Fibroblast of villous mesenchyme (primary cell): ENCODE measurements around the gene IFT27. TPM values are rescaled to one million over a fixed set of nuclear protein-coding genes. Genes with fewer than 3 reads are reported as not detected.

Experiments used
- DNase-seq: peaks from one replicate; pipeline ENCODE4 v3.0.0-alpha.2; 2010; ENCODE audit warnings: low read depth
- H3K4me3 ChIP-seq: 2 replicates; pipeline ENCODE4 v1.5.1; 2011; ENCODE audit warnings: low read depth, mild to moderate bottlenecking, low read length
- total RNA-seq: library from RNA; depleted of rRNA; stranded (reverse); fragments of >200 nt; gene quantifications from 2 replicates; pipeline ENCODE4 v1.2.3, GENCODE V29; 2012
- TF ChIP-seq, protein P1 (sequence below): IDR thresholded peaks from 2 replicates; pipeline ENCODE4 v1.5.1; 2012; ENCODE audit warnings: low read depth, mild to moderate bottlenecking, low read length; ENCODE audit not compliant: insufficient read depth

Gene IFT27
- total RNA-seq, 1 donor = 16.0 TPM

DNA sequence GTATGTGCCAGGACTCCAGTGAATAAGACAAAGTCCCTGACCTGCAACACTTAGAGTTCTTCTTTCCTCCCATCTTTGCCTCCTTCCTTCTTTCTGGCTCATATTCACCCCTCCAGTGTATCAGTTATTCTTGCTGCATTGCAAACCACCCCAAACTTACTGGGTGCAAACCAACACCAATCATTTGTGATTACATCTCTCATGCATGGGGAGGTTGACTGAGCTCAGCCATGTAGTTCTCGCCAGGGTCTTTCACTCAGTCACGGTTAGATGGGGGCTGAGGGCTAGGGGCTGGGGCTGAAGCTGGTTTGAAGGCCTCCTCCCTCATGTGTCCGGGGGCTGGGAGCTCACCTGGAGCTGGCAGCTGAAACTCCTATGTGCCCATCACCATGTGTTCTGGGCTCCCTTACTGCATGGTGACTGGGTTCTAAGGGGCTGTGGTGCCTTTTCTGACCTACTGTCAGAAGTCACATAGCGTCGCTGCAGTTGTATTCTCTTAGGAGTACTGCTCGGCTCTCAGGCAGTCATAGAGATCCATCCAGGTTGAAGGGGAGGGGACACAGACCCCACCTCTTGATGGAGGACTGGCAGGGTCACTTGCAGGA, 37.4 kb downstream of the IFT27 start:
- TF ChIP-seq, protein P1, sequence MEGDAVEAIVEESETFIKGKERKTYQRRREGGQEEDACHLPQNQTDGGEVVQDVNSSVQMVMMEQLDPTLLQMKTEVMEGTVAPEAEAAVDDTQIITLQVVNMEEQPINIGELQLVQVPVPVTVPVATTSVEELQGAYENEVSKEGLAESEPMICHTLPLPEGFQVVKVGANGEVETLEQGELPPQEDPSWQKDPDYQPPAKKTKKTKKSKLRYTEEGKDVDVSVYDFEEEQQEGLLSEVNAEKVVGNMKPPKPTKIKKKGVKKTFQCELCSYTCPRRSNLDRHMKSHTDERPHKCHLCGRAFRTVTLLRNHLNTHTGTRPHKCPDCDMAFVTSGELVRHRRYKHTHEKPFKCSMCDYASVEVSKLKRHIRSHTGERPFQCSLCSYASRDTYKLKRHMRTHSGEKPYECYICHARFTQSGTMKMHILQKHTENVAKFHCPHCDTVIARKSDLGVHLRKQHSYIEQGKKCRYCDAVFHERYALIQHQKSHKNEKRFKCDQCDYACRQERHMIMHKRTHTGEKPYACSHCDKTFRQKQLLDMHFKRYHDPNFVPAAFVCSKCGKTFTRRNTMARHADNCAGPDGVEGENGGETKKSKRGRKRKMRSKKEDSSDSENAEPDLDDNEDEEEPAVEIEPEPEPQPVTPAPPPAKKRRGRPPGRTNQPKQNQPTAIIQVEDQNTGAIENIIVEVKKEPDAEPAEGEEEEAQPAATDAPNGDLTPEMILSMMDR = no peak
- no peak for DNase-seq
- no peak overlapping the region for H3K4me3 ChIP-seq

GRCh38 chr22:36737776-36738175, 38.1 kb downstream of the IFT27 start:
- DNase-seq = no peak
- TF ChIP-seq, protein P1 = no peak

DNA sequence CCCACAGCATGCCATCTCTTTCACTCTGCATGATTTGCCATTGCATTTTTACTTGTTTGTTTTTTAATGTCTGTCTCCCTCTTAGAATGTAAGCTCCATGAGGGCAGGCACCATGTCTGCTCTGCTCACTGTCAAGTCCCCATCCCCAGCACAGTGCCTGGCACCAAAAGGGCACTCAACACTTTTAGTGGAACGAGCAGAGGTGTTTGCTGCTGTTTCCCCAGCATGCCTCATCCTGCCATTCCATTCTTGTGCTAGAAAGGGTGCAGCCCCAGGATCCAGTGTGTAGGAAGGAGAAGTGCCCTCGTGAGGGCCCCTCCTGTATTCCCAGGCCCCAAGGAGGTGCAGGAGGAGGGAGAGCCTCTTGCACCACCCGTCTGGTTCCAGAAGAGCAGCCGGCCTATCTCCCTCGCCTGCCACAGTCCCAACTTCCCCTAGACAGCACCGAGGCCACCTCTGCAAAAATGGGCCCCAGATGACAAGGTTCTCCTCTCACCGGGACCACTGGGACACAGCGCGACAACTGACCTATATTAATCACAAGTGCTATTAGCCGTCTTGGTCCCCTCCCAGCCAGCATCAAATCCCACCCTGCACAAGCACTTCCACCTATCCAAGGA, 39.1 kb downstream of the IFT27 start:
- DNase-seq = no peak
- TF ChIP-seq, protein P1 = no peak
- no peak overlapping the region for H3K4me3 ChIP-seq

More at GRCh38 chr22:36737776-36738175, 38.1 kb downstream of the IFT27 start:
- no peak overlapping the region for H3K4me3 ChIP-seq

DNA sequence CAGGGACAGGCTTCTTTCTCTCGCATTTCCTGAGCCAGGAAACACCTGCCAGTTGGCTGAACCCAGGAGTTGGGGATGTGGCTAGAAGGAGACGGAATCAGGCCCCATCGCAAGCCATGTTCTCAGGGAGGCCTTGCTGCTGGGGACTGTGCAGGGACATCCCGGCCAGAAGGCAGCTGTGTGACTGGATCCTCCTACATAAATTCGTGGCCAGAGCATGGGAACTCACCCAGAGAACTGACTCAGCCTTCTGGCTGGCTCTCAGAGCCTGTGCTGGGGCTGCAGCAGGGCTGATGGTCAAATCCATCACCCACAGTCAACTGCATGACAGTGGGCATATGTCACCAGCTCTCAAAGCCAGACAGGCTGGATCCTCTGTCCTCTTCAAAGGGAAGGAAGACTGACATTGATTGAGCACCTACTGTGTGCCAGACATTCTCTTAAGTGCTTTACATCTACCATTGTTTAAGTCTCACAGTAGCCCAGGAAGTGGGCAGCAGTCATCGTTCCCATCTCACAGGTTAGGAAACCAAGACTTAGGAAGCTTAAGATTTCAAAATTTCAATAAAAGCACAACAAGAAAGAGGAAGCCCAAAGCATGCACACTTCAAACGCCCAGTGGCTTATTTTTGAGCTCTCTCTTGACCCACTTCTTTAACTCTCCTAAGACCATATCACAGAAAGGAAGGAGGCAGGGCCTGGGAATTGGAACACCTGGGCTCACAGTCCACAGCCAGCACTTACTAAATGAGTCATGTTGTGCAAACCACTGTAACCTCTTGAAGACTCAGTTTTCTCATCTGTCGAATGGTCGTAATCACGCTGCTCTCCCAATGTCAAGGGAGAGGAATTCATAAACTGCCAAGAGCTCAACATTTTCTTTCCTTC, 41.5 kb downstream of the IFT27 start:
- no peak overlapping the region for H3K4me3 ChIP-seq
- DNase-seq = peak; percentile 22
- TF ChIP-seq, protein P1 = no peak

DNA sequence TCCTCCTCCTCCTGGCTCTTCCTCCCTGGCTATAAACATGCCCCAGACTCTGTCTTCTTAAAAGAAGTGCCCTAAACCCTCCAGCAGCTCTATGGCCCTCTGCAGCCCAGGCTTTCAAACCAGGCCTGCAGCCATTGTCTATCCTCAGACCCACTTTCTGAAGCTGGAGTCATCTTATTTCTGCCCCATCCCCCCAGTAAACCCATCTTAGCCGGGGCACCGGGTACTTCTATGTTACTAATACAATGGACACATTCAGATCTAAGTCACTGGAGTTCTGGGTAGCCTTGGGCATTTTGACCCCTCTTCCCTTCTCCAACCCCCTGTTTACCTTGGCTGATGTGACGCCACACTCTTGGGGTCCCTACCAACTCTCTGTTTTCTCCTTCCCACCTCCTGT, 42.6 kb downstream of the IFT27 start:
- no peak overlapping the region for H3K4me3 ChIP-seq
- no peak for DNase-seq
- TF ChIP-seq, protein P1 = no peak

DNA sequence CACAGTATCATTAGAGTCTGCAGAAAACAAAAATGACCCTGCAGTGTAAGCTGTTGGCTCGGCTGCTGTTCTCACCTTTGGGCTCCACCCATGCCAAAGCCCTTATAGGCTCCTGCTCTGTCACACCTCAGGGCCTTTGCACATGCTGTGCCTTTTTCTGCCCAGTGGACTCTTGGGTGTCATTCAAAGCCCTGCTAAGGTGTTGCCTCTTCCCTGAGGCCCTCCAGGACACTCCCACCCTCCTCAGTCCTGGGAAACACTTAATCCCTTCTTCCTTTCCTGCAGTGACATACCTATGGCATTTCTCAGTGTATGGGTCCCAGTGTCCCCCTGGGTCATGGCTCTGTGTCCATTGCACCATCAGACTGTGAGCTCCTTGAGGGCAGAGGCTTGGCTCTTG, 43.3 kb downstream of the IFT27 start:
- H3K4me3 ChIP-seq = no peak overlapping the region
- DNase-seq = no peak
- TF ChIP-seq, protein P1 = no peak
